Epidermal melanocyte (primary cell): ENCODE results near the gene CHAF1B.

Experiments
- DNase-seq: peaks from one replicate; pipeline ENCODE4 v3.0.0; 2011; ENCODE audit warnings: low spot score; ENCODE audit not compliant: insufficient read length

CHAF1B gene

DNA sequence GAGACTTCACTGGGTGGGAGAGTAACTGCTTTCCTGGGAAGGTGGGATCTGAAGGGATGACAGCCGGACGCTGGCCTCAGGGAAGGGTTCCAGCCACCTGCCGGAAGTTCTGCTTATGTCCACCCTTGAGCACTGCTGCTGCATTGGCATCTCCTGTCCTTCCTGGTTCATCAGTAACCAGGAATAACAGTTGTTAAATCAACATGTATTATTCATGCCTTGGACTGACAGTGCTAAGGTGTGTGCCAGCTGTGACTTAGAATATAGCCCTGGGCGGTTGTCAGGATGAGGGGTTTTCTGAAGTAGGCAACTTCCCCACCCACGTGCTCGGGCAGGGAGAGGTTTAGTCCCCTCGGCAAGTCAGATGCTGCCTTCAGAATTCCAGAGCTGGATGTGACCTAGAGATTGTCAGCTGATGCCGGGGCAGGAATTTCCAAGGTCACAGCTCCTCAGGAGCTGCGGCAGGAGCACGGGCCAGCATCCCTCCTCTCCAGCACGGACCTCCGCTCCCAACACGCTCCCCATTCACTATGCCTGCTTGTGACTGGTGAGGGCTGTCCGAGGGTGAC, 76.8 kb downstream of the CHAF1B start:
- no peak for DNase-seq

DNA sequence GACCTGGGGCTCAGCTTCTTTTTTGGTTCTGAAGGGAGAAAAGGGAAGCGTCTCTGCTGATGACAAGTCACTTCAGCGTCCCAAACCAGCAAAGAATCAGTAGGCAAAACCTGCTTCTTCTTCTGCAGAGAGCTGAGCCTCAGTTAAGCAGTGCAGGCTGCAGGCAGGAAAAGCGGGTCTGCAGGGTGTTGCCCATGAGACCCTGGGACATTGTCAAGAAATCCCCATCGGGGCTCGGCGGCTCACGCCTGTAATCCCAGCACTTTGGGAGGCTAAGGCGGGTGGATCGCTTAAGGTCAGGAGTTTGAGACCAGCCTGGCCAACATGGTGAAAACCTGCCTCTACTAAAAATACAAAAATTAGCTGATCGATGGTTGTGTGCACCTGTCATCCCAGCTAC, 78.0 kb downstream of the CHAF1B start:
- DNase-seq: no peak

DNA sequence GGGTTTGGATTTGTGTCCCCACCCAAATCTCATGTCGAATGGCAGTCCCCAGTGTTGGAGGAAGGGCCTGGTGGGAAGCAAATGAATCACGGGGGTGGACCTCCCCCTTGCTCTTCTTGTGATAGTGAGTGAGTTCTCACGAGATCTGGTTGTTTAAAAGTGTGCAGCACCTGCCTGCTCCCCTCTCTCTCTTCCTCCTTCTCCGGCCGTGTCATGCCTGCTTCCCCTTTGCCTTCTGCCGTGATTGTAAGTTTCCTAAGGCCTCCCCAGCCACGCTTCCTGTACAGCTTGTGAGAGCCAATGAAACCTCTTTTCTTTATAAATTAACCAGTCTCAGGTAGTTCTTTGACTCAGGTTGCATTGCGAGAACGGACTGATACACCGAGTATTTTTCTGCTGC, 78.8 kb downstream of the CHAF1B start:
- no peak for DNase-seq

GRCh38 chr21:36464590-36464989, 79.4 kb downstream of the CHAF1B start:
- no peak for DNase-seq

DNA sequence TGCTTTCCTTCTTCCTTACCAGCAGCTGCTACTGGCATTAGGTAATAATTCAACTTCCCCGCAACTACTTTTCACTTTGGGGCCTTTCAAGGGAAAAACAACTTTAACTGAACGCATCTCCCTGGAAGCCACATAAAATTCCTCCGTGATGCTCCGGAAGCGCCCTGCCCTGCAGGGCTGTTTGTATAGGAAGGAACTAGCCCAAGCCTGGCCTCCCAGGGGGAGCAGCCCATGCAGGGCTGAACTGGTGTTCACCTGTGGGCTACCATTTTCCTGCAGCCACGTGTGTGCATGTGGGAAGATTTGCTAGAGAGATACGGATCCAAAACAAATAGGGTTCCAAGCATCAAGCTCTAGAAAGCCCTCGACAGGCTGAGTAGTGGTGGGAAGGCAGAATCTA, 80.3 kb downstream of the CHAF1B start:
- DNase-seq: no peak

- no peak for DNase-seq
These were observed 80.9 kb downstream of the CHAF1B start for GRCh38 chr21:36466061-36466511.
